ENCODE results near the gene FBXW10. TPM values are rescaled to one million over a fixed set of nuclear protein-coding genes. Genes with fewer than 3 reads are reported as not detected.
"Not testable (repeated sequence)": the region's sequence is repeated elsewhere in the genome, so short reads cannot be mapped to it uniquely, and the experiment has no call there.

Gene FBXW10
- under 1 TPM; 0.10 to 0.14 TPM for total RNA-seq
- long read RNA-seq, donor 1 = 0 reads
- long read RNA-seq, donor 2 = 0 reads

DNA sequence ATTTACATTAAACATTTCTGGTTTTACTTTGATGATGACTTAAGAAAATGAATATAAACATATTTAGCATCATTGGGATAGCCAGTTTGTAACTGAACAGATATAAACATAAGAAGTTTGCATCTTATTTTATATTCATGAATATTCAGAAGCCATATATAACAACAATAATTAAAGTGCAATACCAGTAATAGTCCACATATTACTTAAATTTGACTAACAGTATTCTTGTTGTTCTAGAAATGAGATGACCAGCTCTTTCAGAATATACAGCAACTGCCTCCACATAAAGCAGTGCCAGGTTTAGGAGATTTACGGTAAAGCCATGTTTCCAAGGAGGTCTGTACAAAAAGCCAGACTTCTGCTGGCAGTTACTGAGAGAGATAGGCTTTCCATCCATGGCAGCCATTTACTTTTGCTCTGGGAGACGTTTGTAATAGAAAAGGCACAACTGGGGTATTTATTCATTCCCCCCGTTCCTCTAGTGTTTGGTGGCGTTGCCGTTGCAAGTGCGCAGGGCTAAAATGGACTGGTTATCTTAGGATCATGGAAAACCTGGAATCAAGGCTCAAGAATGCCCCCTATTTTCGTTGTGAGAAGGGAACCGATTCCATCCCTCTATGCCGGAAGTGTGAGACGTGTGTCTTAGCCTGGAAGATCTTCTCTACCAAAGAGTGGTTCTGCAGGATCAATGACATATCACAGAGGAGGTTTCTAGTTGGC lies at the start of gene FBXW10:
Gene FBXW10 (plus strand): TSS at position 356 of the 723 bp plus-strand sequence. CDS start 191 bp downstream, at position 547.
- DNase-seq (ENCODE audit: low spot score); intact Hi-C loops (cut with DNase I): not testable (repeated sequence)

- intact Hi-C loops (cut with DNase I); DNase-seq (ENCODE audit: low spot score): not testable (repeated sequence)
These were observed 48.7 kb upstream of the FBXW10 start for GRCh38 chr17:18695143-18695542.

DNA sequence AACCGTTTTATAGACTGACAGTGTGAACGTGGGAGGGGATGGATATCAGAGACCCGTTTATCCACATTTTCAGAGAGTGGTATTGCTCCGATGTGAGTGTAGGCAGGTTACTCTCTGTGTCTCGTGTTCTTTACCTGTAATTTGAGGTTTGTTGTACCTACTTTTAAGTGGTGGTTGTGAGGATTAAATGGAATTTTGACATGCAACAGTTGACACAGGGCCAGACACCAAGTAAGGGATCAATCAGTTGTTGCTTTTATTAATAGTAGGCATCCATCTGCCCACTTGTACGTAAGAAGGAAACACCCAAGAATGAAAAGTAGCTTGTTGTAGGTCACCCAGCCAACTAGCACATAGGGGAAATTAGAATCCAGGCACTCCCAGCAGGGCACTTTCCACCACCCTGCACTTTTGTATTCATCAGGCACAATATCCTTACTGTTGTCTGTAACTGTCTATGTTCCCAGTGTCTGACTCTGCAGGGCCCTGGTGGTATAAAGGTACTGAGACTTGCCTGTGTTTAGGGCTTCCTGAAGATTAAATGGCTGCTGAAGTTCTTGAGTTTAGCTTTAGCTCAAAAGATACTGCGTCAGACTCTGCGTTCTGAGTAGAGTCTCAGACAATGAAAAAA lies 45.3 kb upstream of the FBXW10 start:
- intact Hi-C loops (cut with DNase I); DNase-seq (ENCODE audit: low spot score): not testable (repeated sequence)

DNA sequence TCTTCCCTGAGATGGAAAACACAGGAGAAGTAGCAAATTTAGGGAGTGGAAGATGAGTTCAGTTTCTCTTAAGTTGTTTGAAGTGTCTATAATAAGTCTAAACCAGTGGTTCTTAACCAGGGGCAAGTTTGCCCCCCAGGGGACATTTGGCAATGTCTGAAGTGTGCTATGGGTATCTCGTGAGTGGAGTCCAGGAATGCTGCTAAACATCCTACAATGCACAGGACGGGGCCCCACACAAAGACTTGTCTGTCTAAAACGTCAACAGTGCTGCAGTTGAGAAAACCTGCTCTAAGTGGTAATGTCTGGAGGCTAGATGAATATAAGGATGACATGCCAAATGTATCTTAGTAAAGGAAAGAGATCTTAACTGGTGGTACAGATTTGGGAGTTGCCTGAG lies 37.9 kb upstream of the FBXW10 start:
- DNase-seq (ENCODE audit: low spot score); intact Hi-C loops (cut with DNase I): not testable (repeated sequence)

GRCh38 chr17:18708215-18708614 lies 35.6 kb upstream of the FBXW10 start:
- DNase-seq (ENCODE audit: low spot score); intact Hi-C loops (cut with DNase I): not testable (repeated sequence)

DNA sequence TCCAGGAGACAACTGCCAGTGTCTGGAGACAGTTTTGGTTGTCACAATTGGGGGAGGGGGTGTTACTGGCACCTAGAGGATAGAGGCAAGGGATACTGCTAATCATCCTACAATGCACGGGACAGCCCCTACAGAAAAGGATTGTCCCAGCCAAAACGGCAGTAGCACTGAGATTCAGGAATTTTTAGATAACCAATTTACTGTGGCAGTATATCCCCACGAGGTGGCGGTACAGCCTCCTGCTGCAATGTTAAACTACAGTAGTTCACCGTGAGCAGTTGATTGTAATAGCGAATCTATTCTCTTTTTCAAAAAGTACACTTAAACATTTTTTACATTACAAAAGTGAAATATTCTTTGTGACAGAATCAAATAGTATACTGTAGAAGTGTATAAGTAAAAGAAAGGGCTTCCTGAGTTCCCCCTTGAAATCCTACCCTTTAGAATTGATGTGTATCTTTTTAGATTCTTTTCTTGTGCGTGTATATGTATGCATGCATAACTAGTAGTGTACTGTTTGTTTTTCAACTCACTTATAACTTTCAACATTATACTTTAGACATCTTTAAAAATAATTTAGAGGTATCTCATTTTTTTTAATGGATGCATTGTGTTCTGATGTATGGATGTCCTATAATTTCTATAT lies 31.4 kb upstream of the FBXW10 start:
- peak; percentile 88 for DNase-seq (ENCODE audit: low spot score)
- intact Hi-C loops (cut with DNase I) = not testable (repeated sequence)

DNA sequence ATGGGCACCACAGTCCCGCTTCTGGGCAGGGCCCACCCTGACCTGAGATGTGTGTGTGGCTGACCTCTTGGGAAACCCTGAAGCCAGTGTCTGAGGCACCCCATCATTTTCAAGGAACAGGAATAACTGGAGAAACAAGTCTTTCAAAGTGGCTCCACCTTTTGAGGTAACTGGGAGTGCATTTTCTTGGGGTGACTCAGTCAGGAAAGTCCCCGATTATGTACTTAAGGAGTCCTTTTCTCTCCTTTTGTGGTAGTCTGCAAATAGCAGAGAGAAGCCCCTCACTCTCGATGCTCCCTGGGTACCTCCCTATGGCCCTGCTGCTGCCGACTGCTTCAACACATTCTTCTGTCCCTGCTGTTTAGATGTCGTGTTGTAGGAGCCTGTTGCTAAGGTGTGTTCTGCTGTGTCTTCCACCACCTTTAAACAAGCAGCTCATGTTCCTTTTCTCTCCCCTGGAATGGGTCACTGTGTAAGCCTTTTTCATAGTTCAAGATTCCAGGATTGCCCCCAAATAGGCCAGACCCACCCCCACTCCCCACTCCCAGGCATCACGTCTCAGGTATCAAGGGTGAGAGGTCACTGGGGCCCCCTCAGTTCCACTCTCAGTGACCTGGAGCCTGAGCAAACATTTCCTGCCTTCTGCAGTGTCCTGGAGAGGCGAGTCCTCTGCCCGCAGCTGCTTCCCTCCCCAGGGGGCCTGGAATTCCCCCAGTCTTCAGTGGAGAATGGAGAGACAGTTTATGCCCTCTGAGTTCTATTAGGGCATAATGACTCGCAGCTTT lies 25.0 kb upstream of the FBXW10 start:
- intact Hi-C loops (cut with DNase I); DNase-seq (ENCODE audit: low spot score): not testable (repeated sequence)

GRCh38 chr17:18719428-18720110 lies 24.3 kb upstream of the FBXW10 start:
- intact Hi-C loops (cut with DNase I); DNase-seq (ENCODE audit: low spot score): not testable (repeated sequence)

DNA sequence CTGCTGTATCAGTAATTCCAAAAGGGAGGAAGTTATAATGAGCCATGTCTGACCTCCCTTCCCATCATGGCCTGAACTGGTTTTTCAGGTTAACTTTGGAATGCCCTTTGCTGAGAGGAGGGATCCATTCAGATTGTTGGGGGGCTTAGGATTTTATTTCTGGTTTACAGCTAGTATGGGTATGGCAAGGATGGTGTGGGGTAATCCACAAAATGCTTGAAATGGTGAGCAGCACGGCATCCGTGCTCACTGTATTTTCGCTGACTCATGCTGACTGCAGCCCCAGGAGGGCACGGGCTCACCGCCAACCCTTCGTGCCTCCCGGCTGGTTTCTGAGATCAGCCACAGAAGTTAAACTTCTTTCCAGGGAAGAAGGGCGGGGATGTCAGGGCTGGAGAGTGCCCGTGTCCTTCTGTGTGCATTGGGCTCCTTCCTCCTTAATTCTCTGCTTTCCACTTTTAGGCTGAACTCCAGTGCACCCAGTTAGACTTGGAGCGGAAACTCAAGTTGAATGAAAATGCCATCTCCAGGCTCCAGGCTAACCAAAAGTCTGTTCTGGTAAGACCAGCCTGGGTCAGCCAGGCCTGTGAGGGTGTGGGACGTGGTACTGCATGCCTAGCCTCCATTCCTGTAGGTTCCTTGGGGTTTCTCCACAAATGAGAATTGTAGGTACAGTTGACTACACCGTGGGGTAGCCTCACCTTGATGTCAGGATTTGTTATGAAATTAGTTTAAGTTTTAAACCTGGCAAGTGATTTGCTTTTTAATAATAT lies 21.9 kb upstream of the FBXW10 start:
- intact Hi-C loops (cut with DNase I); DNase-seq (ENCODE audit: low spot score): not testable (repeated sequence)

- intact Hi-C loops (cut with DNase I) = not testable (repeated sequence)
These were observed 21.2 kb upstream of the FBXW10 start for GRCh38 chr17:18722612-18723011.

GRCh38 chr17:18723509-18723908 lies 20.3 kb upstream of the FBXW10 start:
- intact Hi-C loops (cut with DNase I); DNase-seq (ENCODE audit: low spot score): not testable (repeated sequence)

More at GRCh38 chr17:18722612-18723011, 21.2 kb upstream of the FBXW10 start:
- not testable (repeated sequence) for DNase-seq (ENCODE audit: low spot score)

- DNase-seq (ENCODE audit: low spot score); intact Hi-C loops (cut with DNase I): not testable (repeated sequence)
These were observed 11.4 kb upstream of the FBXW10 start for GRCh38 chr17:18732438-18732837.

DNA sequence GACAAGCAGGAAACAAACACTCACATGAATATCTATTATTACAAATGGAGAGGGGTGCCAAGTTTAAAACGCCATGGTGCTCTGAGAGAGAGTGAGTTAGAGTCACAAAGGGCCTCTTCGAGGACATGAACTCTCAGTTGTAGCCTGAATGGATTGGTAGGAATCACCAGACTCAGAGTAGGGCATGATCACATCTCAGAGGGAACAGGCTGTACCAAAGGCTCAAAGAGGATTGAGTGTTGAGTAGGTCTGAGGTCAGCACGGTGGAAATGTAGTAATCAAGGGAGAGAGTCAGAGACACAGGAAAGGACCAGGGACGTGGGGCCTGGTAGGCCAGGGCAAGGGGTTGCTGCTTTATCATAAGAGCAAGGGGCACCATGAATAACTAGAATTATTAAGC lies 10.5 kb upstream of the FBXW10 start:
- DNase-seq (ENCODE audit: low spot score); intact Hi-C loops (cut with DNase I): not testable (repeated sequence)

GRCh38 chr17:18739616-18740391 lies 4.0 kb upstream of the FBXW10 start:
- DNase-seq (ENCODE audit: low spot score); intact Hi-C loops (cut with DNase I): not testable (repeated sequence)

DNA sequence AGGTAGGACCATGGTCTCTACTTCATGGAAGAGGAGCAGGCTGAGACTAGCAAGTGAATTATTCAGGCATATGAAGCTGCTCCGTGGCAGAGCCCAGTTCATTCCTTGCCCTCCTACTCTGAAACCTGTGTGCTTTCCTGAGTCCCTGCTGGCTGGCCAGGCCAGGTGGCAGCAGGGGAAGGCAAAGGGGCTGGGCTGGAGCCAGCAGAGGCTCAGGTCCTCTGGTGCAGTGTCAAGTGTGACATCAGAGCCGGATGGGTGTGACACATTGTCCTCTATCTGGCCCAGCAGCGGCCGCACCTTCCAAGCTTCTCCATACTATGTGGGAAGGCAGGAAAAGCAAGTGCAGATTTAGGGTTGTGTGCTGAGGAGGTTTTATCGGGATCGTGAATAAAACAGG lies 2.6 kb upstream of the FBXW10 start:
- intact Hi-C loops (cut with DNase I); DNase-seq (ENCODE audit: low spot score): not testable (repeated sequence)

DNA sequence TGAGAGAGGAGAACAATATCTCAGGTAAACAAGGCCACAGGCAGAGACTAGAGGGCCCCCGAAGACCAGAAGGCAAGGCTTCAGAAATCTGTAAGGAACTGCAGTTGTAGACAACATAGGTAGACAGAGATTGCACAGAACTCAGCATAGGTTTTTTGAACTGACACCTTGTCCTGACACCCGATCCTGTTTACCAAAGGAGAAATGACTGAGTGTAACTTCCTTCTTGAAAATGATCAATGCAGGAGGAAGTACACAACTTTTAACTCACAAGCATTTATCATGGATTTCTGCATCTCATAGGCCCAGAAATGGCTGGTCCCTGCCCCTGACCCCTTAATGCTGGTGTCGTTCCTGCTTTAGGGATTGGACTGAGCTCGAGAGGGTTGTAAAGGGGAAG lies 872 bp downstream of the FBXW10 start:
- DNase-seq (ENCODE audit: low spot score); intact Hi-C loops (cut with DNase I): not testable (repeated sequence)

DNA sequence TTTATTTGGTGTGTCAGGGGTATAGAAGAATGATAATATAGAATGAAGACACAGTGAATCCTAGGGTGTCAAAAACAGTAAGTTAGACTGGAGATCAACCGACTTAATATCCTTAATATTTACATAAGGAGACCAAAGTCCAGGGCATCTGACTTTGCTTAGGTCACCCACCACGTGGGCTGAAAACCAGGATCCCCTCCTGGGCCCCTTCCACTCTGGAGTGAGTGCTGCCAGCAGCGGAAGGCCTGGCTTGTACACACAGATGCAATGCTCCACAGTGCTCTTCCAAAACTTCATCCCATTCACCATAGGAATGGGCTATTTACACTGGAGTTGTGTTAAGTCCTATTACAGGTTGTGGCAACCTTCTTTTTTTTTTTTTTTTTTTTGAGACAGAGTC lies 2.7 kb downstream of the FBXW10 start:
- DNase-seq (ENCODE audit: low spot score); intact Hi-C loops (cut with DNase I): not testable (repeated sequence)

Measured in posterior vena cava (tissue), 2 donors.